Renal pelvis (tissue), 4 donors: ENCODE measurements around the gene ACSF3. TPM values are rescaled to one million over a fixed set of nuclear protein-coding genes. Genes with fewer than 3 reads are reported as not detected.
"Not testable (repeated sequence)": the region's sequence is repeated elsewhere in the genome, so short reads cannot be mapped to it uniquely, and the experiment has no call there.

ENCODE experiments used
- DNase-seq: peaks from one replicate; pipeline ENCODE4 v3.0.0-alpha.2; 2013
- polyA plus RNA-seq, 3 donors: library from polyadenylated mRNA; unstranded; fragments of 120-200 nt; gene quantifications; one replicate each; pipeline ENCODE4 v1.2.1, GENCODE V29; 2013; ENCODE audit not compliant: insufficient read length in 3 of 3

ACSF3 gene
- polyA plus RNA-seq, 3 donors: 28.5 to 43.3 (median 37.1) TPM

DNA sequence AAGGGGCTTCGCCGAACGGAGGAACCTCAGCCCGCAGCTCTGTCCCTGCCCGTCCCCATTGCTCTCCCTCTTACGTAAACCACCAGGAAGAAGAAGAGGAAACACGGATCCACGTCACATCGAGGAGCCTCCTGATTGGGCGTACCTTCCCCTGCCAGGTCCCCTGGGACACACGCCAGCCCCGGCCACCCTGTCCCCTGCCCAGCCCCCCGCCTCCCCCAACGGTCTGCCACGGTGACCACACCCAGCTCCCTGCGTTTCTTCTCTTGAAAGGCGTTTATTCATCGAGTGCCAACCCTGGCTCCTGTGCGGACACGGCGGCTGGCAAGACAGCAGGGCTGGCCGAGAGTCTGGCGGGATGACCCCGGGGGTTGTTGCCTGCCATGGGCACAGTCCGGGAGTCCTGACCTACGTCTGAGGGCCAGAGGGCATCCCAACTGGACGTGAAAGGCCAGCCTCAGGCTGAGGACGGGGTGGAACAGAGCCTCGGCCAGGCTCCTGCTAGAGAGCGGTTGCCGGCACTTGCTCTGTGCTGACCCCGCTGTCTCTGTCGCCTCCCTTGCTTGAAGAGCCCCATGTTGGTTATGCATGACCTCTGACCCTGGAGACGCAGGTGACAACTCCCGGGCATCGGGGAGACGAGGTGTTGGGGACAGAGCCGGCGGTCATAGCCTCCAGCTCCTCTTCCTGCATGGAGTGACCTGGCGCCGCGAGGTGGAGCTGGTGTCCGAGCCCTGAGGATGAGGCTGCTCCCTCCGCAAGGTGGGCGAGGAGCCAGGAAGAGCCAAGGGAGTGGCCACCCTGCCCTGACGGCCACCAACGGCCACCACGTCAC, 40.5 kb upstream of the ACSF3 start:
- no peak for DNase-seq

DNA sequence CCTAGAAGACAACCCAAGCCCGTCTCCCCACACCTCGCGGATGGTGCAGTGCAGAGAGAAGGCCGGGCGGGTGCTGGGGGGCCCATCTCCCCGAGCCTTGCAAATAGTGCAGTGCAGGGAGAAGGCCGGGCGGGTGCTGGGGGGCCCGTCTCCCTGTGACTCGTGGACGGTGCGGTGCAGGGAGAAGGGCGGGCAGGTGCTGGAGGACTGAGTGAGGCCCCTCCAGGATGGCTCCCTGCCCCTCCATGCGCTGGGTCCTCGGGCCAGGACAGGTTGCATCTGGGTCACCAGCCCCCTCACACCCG, 40.0 kb upstream of the ACSF3 start:
- no peak for DNase-seq

DNA sequence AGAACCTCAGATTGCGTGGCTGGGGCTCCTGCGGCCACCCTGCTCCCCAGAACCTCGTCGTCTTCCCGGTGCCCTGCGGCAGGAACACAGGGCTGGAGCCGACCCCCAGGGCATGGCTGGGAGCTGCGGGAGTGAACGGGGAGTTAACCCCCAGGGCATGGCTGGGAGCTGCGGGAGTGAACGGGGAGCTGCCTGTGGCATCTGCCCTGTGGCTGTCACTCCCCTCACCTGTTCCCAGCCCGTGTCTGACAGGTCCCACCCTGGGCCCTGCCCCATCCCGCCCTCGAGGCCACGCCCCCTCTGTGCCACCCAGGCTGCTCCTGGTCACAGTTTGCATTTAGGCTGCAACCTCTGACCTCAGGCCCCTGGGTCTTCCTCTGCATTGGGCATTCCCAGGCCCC, 39.4 kb upstream of the ACSF3 start:
- no peak for DNase-seq

DNA sequence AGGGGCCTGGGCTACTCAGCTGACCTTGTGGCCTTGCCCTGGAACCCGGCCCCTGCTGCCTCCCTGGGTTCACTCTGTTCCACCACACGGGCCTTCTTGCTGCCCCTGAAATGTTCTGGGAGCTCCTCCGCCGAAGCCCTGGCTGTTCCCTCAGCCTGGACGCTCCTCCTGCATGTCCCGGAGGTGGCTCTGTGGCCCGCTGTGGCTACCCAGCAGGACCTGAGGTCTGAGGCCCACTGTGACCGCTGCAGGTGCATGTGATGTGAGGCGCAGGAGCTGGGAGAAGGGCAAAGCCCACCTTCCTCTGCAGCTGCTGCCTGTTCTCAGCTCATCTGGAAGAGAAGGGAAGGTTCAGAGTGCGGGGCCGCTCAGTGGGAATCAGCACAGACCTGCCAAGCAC, 38.9 kb upstream of the ACSF3 start:
- no peak for DNase-seq

DNA sequence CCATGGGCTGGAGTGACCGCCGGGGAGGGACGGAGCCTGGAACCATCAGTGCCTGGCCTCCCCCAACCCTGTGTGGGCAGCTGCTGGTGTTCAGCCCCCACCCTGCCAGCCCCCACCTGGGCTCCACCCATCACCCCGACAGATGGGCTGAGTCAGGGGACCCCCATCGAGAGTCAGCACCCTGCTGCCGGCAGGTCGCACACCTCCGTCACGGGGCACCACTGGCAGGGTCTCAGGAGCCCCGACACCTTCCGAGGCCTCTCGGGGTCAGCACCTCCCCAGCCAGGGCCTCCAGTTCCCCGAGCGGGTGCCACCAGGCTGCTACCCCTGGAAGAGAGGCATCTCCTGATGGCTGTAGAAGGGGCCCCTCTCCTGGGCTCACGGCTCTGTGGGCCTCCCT, 38.3 kb upstream of the ACSF3 start:
- DNase-seq: no peak

DNA sequence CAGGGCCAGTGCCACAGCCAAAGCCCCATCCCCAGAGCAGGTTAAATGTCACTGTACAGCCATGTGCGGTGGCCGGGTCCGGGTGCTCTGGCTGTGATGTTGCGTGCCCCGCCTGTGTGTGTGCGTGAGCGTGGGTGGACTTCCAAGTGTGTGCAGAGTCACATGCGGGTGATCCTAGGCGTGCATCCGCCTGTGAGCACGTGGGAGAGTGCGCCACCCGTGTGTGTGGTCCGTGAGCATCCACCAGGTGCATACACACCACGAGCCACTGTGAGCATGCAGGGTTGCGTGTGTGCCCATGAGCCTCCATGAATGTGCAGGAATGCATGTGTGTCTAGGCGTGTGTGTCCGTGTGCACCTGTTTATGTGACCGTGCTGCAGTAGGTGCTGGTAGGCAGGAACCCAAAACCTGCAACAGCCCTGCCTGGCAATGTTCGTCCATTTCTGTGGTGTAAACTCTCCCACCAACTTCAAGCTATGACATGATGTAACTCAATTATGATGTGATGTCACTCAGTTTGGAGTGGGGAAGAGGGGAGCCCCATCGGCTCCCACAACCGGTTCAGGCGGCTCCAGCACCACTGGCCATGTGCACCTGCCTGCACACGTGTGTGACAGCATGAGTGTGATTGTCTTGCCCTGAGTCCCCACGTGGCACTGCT, 37.6 kb upstream of the ACSF3 start:
- no peak for DNase-seq

DNA sequence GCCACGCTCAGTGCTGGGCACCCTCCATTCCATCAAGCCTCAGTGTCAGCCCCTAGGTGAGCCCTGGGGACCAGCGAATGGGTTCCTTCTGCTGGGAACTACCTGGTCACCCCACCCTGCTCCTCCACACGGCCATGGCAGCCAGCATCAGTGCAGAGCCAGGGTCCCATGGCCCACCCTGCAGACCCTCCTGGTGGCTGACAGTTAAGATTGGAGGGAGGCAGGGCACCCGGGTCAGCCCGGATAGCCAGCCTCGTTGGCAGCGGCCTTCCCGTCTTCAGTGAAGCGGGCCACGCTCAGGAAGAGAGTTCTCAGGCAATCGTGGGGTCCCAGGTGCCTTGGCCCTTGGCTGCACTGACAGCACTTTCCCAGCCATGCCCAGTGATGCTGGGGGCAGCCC, 37.1 kb upstream of the ACSF3 start:
- DNase-seq: no peak

DNA sequence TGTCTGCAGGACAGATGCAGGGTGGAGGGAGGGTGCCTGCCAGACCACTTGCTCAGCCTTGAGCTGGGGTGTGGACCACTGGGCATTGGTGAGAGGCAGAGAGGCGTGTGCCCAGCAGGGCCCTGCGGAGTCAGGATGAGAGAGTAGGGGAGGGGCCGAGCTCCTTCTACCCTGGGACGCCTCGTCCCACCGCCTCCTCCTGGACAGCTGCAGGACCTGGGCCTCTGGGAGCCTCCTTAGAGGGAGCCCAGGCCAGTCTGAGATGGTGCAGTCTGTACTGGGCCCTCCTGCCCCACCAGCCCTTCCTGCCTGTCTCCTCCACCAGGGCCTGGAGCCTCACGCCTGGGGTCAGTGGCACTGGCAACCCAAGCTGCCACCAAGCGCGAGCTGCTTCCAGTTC, 35.9 kb upstream of the ACSF3 start:
- DNase-seq: no peak

DNA sequence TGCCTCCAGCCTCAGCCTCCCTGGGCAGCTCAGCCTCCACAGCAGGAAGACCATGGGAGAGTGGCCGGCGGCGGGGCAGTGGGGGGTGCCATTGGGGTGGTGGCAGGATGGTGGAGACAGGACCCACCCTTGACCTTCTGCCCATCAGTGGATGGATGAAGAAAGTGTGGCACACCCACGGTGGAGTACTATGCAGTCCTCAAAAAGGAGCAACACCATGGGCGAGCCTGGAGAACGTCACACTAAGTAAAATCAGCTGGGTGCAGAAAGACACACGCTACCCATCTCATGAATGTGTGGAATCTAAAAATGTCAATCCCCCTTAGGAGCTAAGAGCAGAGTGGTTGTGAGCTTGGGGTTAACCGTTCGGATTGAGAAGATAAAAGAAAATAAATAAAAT, 34.8 kb upstream of the ACSF3 start:
- no peak for DNase-seq

DNA sequence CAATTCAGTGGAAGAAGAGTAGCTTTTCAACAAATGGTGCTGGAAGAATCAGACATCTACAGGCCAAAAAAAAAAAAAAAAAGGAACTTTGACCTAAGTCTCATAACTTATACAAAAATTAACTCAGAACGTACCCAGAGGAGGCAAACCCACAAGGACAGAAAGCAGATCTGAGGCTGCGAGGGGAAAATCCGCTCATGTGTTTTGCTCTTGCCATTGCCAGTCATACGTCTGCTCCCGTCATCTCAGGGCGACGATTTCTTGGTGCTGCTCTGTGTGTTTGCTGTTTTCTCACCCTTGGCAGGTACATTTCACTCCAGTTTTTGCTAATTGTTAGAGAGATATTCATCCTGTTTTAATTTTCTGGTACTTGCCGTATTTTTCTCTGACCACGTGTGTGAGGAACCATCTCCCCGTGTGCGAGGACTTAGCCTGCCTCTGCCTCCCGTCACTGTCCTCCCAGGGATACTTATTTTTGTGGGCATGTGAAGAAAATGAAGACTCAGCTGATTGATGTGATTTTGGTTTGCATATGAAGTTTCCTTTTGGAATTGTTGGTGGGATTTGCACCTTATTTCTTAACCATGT, 33.4 kb upstream of the ACSF3 start:
- no peak for DNase-seq

DNA sequence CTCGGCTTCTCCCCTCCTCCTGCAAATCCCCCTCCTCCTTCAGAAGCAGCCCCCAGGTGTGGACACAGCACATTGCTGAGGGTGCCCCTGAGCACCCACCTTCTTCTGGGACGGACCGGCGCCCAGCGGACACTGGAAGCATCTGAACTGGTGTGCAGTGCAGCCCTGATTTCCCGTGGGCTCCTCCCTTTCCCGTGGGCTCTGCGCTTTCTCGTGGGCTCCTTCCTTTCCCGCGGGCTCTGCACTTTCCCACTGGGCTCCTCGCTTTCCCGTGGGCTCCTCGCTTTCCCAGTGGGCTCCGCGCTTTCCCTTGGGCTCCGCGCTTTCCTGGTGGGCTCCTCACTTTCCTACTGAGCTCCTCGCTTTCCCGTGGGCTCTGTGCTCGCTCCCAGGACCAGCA, 32.6 kb upstream of the ACSF3 start:
- DNase-seq: no peak

DNA sequence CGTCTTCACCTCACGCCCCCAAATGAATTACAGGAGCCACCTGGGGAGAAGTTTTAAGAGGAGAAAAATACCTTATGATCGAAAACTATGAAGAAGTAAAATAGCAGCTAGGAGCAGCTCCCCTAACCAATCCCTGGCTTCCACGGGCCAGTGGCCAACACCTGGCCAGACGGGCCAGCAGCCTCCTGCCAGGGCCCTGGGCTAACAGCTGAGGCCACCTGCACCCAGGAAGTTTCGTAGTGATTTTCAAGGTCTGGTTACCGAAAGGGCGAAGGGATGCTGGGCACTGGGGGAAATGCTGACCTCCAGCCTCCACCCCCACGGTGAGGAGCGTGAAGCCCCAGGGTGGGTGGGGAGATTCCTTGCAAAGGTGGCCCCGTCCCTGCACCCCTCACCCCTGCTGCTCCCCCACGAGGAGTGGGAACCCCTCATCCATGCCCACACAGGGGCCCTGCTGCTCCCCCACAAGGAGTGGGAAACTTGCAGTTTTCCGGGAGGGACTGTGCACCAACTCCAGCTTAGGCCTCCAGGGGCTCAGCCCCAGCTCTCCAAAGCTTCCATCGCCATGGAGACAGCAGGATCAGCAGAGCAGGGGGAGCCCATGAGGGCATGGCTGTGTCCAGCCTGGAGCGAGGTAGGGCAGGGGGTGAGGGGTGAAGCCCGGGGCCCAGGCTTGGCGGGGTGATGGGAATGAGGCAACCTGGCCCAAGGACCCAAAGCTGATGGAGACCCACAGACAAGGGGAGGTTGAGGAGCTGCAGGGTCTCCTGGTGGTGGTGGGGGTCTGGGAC, 31.9 kb upstream of the ACSF3 start:
- no peak for DNase-seq

DNA sequence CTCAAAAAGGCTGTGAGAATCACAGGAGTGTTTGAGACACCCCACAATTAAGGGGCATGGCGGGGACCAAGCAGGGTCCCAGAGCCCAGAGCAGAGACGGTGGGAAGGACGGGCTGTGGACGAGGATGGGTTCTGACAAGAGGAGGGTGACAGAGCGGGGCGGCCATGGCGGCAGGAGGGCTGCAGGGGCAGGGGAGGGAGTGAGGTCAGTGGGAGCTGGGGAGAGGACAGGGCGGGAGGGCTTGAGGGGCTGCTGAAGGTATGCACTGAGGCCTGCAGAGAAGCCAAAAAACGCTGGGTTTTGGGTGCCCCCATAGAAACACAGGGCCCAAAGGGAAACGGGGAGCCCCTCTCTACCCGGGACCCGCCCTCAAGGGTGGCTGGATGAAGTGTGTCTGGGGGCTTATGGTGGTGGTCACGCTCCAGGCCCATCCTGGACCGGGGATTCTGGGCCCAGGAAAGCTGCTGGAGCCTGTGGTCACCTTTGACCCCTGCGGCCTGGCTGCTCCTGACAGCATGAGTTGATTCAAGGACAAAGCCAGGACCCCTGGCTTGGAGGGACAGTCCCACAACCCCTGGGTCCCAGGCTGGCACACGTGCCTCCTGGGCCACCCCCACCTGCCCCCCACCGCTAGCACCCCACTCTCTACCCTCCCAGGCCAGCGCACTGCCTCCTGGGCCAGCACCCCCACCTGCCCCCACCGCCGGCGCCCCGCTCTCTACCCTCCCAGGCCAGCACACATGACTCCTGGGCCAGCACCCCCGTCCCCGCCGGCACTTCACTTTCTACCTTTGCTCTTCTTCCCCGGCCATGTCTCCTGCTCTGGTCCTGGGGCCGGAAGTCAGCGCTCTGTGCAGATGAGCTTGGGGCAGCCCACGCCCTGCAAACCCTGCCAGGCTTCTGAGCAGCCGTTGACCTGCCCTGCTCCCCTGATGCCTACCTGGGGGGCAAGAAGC, 31.0 kb upstream of the ACSF3 start:
- DNase-seq: no peak

DNA sequence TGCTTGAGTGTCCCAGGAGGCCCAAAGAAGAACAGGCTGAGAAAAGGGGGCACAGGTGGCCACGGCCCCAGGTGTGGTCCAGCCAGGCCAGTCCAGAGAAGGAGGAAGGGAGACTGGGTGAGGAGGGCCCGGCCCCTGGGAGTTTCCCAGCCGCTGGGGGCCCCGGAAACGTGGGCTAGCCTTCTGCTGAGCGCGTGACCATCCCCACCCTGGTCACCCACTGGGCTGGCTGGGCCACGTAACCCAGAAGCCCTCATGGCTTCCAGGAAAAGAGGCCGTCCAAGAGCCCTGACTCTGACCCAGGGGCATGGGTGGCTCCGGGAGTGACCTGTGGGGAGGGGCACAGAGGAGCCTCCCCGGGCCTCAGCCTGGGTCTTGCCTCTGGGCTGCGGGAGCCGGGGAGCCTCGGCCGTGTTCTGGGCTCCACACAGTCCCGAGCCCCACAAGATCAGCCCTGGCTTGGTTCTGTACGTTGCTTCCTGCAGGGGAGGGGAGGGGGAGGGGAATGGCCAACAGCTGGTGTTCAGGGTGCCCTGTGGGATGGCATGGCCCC, 29.8 kb upstream of the ACSF3 start:
- DNase-seq: no peak

DNA sequence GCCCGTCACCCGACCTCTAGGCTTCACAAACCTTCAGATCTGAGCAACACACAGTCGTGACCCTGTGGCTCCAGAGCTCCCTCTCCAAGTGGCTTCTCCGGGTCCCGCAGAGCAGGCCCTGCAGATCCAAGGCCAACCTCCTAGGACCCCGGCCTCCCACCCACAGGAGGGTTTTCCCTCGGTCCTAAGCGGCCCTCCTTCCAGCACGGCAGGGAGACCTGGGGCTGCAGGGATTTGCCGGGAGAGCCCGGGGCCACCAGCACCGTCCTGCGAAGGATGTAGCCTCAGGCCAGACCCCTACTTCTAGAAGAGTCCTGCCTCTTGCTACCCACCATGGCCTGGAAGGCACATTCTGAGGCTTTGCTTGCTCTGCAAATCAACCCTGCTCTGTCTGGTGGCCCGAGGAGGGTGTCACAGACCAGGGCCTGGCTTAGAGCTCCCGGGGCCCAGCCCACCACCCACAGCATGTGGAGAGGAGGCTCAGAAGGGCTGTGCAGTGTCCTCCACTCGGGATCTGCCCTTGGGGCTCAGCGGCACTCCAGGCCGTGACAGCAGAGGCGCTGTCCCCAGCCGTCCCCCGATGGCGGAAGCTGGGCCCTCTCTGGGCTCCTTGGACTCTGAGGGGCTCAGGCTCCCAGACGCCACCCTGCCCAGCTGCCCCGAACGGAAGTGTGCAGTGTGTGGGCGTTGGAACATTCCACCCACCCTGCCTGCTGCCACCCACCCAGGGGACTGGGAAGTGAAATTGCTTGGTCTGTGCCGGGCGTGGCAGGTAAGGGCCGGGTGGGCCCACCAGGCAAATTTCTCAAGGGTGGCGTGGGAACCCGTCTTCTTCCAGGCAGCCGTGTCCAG, 28.8 kb upstream of the ACSF3 start:
- DNase-seq: no peak

DNA sequence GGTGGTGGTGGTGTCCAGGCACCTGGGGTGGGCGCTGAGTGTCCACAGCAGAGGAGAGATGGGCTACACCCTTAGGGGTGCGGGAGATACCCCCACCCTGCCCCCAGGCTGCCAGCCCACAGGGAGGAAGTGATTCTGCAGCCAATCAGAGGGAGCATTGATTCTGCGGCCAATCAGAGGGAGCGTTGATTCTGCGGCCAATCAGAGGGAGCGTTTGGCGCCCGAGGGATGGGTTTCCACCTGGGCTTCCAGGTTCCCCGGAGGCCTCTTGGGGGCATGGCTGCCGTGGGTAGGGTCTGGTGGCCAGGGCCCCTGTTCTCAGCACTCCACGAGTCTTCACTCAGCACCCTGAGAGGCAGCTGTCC, 28.2 kb upstream of the ACSF3 start:
- no peak for DNase-seq

DNA sequence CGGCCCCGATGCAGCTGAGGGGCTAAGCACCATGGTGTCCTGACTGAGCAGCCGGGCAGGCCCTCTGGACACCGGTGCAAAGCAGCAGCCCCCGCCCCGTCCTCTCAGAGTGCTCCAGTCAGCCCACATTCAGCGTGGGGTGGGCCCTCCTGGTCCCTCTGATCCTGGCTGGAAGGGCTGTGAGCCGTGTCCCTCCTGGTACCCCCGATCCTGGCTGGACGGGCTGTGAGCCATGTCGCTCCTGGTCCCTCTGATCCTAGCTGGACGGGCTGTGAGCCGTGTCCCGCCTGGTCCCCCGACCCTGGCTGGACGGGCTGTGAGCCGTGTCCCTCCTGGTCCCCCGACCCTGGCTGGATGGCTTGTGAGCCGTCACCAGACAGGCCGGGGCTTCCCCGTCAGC, 26.9 kb upstream of the ACSF3 start:
- no peak for DNase-seq

DNA sequence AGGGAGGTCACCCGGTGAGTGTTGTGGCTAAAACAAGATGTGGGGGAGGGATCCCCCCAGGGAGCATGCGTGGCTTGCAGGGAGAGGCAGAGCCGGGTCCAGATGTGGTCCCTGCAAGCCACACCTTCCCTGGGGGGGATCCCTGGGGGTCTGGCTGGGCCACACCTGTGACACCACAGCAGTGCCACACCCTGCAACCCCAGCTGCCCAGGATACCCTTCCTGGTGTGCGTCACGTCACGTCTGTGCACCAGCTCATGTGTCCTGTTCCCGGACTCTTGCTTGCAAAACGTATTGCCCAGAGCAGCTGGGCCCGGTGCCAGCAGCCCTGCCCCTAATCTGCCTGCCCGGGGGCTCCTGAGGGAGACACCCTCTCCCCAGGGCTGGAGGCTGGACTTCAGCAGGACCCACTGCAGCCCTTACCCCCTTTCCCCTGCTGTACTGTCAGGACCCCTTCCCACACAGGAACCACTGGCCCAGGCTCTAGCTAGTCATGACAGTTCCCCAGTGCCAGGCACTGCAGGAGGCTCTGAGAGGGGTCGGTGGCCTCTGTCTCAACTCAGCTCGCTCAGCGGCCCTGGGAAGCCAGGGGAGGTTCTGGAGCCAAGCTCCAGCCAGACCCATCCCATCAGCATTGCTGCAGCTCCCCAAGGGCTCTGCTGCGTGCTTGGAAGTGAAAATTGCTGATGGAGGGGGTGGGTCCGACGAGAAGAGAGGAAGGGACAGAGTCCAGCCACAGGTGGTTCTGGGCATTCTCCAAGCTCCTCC, 25.8 kb upstream of the ACSF3 start:
- DNase-seq: no peak

DNA sequence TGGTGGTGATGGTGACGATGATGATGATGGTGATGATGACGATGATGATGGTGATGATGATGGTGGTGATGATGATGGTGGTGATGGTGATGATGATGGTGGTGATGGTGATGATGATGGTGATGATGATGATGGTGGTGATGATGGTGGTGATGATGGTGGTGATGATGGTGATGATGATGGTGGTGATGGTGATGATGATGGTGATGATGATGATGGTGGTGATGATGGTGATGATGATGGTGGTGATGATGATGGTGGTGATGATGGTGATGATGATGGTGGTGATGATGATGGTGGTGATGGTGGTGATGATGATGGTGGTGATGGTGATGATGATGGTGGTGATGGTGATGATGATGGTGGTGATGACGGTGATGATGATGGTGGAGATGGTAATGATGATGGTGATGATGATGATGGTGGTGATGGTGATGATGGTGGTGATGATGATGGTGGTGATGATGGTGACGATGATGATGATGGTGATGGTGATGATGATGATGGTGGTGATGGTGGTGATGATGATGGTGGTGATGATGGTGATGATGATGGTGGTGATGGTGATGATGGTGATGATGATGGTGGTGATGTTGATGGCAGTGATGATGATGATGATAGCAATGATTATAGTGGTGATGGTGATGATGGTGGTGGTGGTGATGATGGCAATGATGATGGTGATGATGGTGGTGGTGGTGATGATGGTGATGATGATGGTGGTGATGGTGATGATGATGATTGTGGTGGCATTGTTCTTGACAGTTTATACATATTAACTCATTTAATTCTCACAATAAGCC, 24.6 kb upstream of the ACSF3 start:
- DNase-seq: not testable (repeated sequence)
